KMS-11 (cell line): Measurements from ENCODE around the gene SELENOH.

Source experiments
- H2AFZ ChIP-seq: fragments of 200-600 bp; sonication (generic); 2 replicates; pipeline ENCODE4 v1.6.1; 2016; ENCODE audit warnings: antibody characterized with exemption, mixed run types, low read depth
- H3K27ac ChIP-seq: fragments of 200-600 bp; sonication (generic); 2 replicates; pipeline ENCODE4 v1.6.1; 2016; ENCODE audit warnings: mild to moderate bottlenecking, mixed run types
- H3K27me3 ChIP-seq: fragments of 200-600 bp; sonication (generic); 2 replicates; pipeline ENCODE4 v1.6.1; 2017; ENCODE audit warnings: mild to moderate bottlenecking, low read depth, mixed run types, moderate library complexity; ENCODE audit not compliant: insufficient read depth
- H3K36me3 ChIP-seq: fragments of 200-600 bp; sonication (generic); 2 replicates; pipeline ENCODE4 v1.6.1; 2017; ENCODE audit warnings: mild to moderate bottlenecking, mixed run types; ENCODE audit not compliant: insufficient read depth
- H3K4me1 ChIP-seq: fragments of 200-600 bp; sonication (generic); 2 replicates; pipeline ENCODE4 v1.6.1; 2016; ENCODE audit warnings: mild to moderate bottlenecking, low read depth, mixed run types; ENCODE audit not compliant: poor library complexity, severe bottlenecking
- H3K4me2 ChIP-seq: fragments of 200-600 bp; sonication (generic); 2 replicates; pipeline ENCODE4 v1.7.0; 2016; ENCODE audit warnings: mild to moderate bottlenecking, mixed run types
- H3K4me3 ChIP-seq: fragments of 200-600 bp; sonication (generic); IDR thresholded peaks from 2 replicates; pipeline ENCODE4 v1.6.1; 2017; ENCODE audit warnings: low read depth, low read length, mixed read lengths; ENCODE audit not compliant: insufficient read depth
- H3K79me2 ChIP-seq: fragments of 200-600 bp; sonication (generic); 2 replicates; pipeline ENCODE4 v1.6.1; 2016; ENCODE audit warnings: low read depth, mixed run types; ENCODE audit not compliant: insufficient read depth
- H3K9ac ChIP-seq: fragments of 200-600 bp; sonication (generic); 2 replicates; pipeline ENCODE4 v1.6.1; 2016; ENCODE audit warnings: mild to moderate bottlenecking, mixed run types
- H4K20me1 ChIP-seq: fragments of 200-600 bp; sonication (generic); 2 replicates; pipeline ENCODE4 v1.6.1; 2016; ENCODE audit warnings: mild to moderate bottlenecking, mixed run types; ENCODE audit not compliant: insufficient read depth
- TF ChIP-seq, protein P1 (sequence below): fragments of 200-600 bp; sonication (generic); conservative IDR thresholded peaks from 2 replicates; pipeline ENCODE4 v1.6.1; 2017; ENCODE audit warnings: low read depth, mild to moderate bottlenecking, antibody characterized with exemption, low read length, moderate library complexity, mixed read lengths

Gene SELENOH

DNA sequence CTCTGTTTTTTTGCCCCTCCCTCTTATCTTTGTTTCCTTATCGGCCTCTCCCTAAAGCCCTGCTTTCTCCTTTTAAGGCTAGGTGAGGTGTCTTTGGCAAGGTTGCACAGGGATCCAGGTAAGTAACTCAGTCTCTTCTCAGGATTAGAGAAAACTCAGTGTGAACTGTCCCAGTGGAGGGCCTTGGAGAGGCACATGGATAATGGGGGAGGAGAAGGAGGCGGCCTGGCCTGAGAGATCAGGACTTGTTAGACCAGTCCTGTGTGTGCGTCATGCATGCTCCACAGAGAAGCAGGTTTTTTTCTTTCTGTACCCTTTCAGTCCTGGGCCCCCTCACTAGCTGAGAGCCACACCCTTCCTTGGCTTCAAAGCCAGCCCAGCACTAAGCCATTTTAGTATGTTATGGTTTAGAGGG lies 40.2 kb downstream of the SELENOH start:
- Histone ChIP-seq H3K4me3 (no peak overlapping the region), H4K20me1 (no peaks in the 10 kb centered on the region), H3K9ac (no peak overlapping the region), H2AFZ (no peak overlapping the region), H3K27ac (no peak overlapping the region), H3K4me1 (no peaks in the 10 kb centered on the region), H3K79me2 (no peaks in the 10 kb centered on the region), H3K27me3 (no peaks in the 10 kb centered on the region), H3K36me3 (no peaks in the 10 kb centered on the region), H3K4me2 (no peak overlapping the region)
- TF ChIP-seq, protein P1, sequence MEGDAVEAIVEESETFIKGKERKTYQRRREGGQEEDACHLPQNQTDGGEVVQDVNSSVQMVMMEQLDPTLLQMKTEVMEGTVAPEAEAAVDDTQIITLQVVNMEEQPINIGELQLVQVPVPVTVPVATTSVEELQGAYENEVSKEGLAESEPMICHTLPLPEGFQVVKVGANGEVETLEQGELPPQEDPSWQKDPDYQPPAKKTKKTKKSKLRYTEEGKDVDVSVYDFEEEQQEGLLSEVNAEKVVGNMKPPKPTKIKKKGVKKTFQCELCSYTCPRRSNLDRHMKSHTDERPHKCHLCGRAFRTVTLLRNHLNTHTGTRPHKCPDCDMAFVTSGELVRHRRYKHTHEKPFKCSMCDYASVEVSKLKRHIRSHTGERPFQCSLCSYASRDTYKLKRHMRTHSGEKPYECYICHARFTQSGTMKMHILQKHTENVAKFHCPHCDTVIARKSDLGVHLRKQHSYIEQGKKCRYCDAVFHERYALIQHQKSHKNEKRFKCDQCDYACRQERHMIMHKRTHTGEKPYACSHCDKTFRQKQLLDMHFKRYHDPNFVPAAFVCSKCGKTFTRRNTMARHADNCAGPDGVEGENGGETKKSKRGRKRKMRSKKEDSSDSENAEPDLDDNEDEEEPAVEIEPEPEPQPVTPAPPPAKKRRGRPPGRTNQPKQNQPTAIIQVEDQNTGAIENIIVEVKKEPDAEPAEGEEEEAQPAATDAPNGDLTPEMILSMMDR = no peak

DNA sequence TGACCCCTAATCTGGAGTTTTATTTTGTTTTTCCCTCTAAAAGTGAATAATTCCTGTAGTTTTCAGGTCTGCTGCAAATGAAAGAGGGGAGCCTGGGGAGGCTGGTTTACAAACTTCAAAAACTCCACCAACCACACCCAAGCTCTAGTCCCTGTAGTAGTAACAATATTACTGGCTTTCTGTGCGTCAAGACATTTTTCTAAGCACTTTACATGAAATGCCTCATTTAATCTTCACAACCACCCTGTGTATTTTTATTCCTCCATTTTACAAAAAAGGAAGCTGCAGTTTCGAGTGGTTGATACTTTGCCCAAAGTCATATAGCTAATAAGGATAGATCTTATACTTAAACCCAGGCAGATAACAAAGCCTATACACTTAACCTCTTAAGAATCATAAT lies 43.8 kb downstream of the SELENOH start:
- H3K9ac ChIP-seq = no peak overlapping the region
- no peaks in the 10 kb centered on the region for H3K4me1 ChIP-seq
- no peaks in the 10 kb centered on the region for H3K79me2 ChIP-seq
- no peaks in the 10 kb centered on the region for H3K27me3 ChIP-seq
- H4K20me1 ChIP-seq = no peaks in the 10 kb centered on the region
- H3K4me2 ChIP-seq = no peak overlapping the region
- no peak overlapping the region for H3K27ac ChIP-seq
- TF ChIP-seq, protein P1 = no peak
- no peaks in the 10 kb centered on the region for H3K36me3 ChIP-seq
- H3K4me3 ChIP-seq = no peak overlapping the region
- no peak overlapping the region for H2AFZ ChIP-seq

DNA sequence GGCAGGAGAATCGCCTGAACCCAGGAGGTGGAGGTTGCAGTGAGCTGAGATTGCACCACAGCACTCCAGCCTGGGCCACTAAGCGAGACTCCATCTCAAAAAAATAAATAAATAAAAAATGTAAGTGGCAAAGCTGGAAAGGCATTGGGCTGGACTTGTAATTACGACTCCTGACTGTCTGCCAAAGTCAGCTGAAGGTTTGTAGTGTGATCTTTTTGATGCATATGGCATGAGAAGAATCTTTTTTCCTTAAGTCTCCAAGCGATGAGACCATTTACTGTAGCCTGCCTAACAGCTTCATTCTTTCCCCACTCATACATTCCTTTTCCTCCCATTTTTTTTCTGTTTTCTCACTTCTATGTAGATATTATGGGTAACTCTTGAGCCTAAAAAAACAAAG lies 45.1 kb downstream of the SELENOH start:
- H3K4me2 ChIP-seq = no peak overlapping the region
- no peaks in the 10 kb centered on the region for H3K27me3 ChIP-seq
- TF ChIP-seq, protein P1 = no peak
- no peak overlapping the region for H2AFZ ChIP-seq
- H3K4me1 ChIP-seq = no peaks in the 10 kb centered on the region
- H4K20me1 ChIP-seq = no peaks in the 10 kb centered on the region
- no peaks in the 10 kb centered on the region for H3K36me3 ChIP-seq
- H3K27ac ChIP-seq = no peak overlapping the region
- no peak overlapping the region for H3K4me3 ChIP-seq
- no peak overlapping the region for H3K9ac ChIP-seq
- H3K79me2 ChIP-seq = no peaks in the 10 kb centered on the region

DNA sequence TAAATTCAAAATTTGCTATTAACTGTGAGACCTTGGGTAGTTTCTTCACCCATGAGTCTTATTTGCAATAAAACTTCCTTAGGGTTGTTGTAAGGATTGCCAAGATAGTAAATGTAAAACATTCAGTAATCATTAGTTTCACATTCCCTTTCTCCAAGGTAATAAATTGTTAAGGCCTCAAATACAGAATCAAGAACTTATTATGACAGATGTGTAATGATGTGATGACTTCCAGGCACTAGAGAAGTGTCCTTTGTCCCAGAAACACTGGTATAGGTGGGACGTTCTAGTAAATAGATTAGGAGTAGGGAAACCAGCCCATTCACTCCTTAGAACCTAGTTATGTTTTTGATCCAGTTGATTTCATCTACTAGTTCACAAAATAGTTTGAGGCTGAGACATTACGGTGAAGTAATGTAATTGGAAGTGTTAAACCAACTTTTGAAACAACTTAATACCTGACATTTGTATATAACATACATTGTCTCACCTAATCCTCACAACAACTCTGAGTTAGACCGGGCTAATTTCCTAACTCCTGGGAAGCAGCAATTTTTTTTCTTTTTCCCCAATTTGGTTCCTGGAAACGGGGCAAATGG lies 45.8 kb downstream of the SELENOH start:
- no peaks in the 10 kb centered on the region for H4K20me1 ChIP-seq
- H3K79me2 ChIP-seq = no peaks in the 10 kb centered on the region
- no peaks in the 10 kb centered on the region for H3K4me1 ChIP-seq
- TF ChIP-seq, protein P1 = no peak
- H3K4me2 ChIP-seq = no peak overlapping the region
- no peak overlapping the region for H2AFZ ChIP-seq
- no peak overlapping the region for H3K9ac ChIP-seq
- H3K4me3 ChIP-seq = no peak overlapping the region
- no peaks in the 10 kb centered on the region for H3K36me3 ChIP-seq
- no peak overlapping the region for H3K27ac ChIP-seq
- H3K27me3 ChIP-seq = no peaks in the 10 kb centered on the region
